ENCODE results near the gene BPIFB3.

DNA sequence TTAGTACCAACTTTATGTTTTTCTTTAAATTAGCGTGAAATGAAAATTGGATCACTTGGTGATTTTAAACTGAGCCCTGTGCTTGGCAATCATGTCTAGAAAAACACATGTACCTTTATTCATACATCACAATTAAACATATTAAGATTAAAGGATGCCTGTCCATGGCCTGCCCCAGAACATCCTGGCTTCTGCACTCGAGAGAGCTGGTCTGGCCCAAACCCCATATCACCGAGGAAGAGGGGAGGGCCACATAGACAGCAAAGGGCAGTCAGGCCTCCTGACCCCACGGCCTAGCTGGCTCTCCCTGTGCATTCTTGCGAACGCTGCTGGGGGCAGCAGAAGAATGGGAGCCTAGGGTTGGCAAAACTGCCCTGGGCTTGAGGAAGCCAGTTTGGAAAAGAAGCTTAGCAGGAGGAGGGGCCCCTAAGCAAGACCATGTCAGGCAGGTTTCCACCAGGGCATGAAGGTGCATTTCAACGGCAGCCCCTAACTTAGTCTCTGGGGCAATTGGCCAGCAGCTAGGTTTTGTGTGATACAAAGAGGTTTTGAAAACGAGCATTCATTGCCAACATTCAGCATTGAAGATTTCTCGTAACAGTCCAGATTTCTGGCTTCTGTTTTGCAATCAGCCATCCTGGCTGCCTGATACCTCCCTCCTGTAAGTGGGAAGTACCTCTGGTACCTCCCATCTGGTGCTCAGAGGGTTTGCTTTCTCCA, 8.6 kb downstream of the BPIFB3 start:
- no peak for TF ChIP-seq EP300 (IDR thresholded peaks at IDR 0.05)
- TF ChIP-seq POLR2A (IDR thresholded peaks at IDR 0.05; ENCODE audit: low read depth), result no peak
- TF ChIP-seq CTCF (IDR thresholded peaks at IDR 0.05), result no peak
